Panc1 (cell line): ENCODE measurements around the gene HIPK2. TPM values are rescaled to one million over a fixed set of nuclear protein-coding genes. Genes with fewer than 3 reads are reported as not detected.
A peak's percentile ranks its signal among the peaks of the same experiment; 100 is the strongest.

Experiments used
- ATAC-seq: fragments of 200-7000 bp; cut with Tn5 transposase; 2 replicates; pipeline ENCODE4 v1.9.1; 2020; ENCODE audit warnings: mild to moderate bottlenecking, moderate library complexity
- BruUV-seq: library from RNA; stranded (reverse); fragments of 400-500 nt; replicated peaks from 2 replicates; lab custom pipeline; 2021; lab: Mats Ljungman, UMichigan
- CTCF ChIA-PET: fragments of 300-600 bp; sonication (Branson Sonifier 250); formaldehyde crosslinking; loops from one replicate; lab custom pipeline; 2022; ENCODE audit warnings: antibody characterized with exemption; lab: Charles Lee
- POLR2A ChIA-PET: fragments of 300-600 bp; sonication (Branson Sonifier 250); formaldehyde crosslinking; loops from one replicate; lab custom pipeline; 2022; ENCODE audit warnings: antibody characterized with exemption; lab: Charles Lee
- DNase-seq: peaks from one replicate; pipeline ENCODE4 v3.0.0-alpha.2; 2010; ENCODE audit warnings: low read depth, low spot score
- H3K27ac ChIP-seq: 2 replicates; pipeline ENCODE4 v1.5.1; 2011; ENCODE audit warnings: mild to moderate bottlenecking, low read length, inconsistent platforms
- H3K27me3 ChIP-seq: fragments of 200-500 bp; sonication (Bioruptor generic); 2 replicates; pipeline ENCODE4 v1.6.0; 2014; ENCODE audit warnings: low read length, inconsistent platforms; ENCODE audit not compliant: control insufficient read depth, insufficient read depth
- H3K36me3 ChIP-seq: fragments of 200-500 bp; sonication (Bioruptor generic); 2 replicates; pipeline ENCODE4 v1.5.1; 2014; ENCODE audit warnings: inconsistent platforms, mild to moderate bottlenecking, low read length, moderate library complexity; ENCODE audit not compliant: control insufficient read depth, insufficient read depth
- H3K4me1 ChIP-seq: 2 replicates; pipeline ENCODE4 v1.5.1; 2011; ENCODE audit warnings: inconsistent platforms, mild to moderate bottlenecking, low read length, moderate library complexity; ENCODE audit not compliant: control insufficient read depth, insufficient read depth
- H3K4me3 ChIP-seq, 2 experiments: 2 replicates each; pipeline ENCODE4 v1.5.1; 2011 to 2012; ENCODE audit warnings: low read depth in 2 of 2, low read length in 2 of 2, mild to moderate bottlenecking in 2 of 2, inconsistent platforms in 1 of 2, moderate library complexity in 1 of 2
- H3K9me3 ChIP-seq: fragments of 200-500 bp; sonication (Bioruptor generic); 2 replicates; pipeline ENCODE4 v1.5.1; 2014; ENCODE audit warnings: low read depth, mild to moderate bottlenecking, inconsistent platforms, low read length, moderate library complexity; ENCODE audit not compliant: control insufficient read depth, insufficient read depth
- POLR2AphosphoS5 ChIP-seq: IDR thresholded peaks from 2 replicates; pipeline ENCODE4 v1.6.1; 2012; ENCODE audit warnings: mild to moderate bottlenecking, low read depth, low read length, moderate library complexity
- SIN3A ChIP-seq: IDR thresholded peaks from 2 replicates; pipeline ENCODE4 v1.6.1; 2012; ENCODE audit warnings: low read depth, mild to moderate bottlenecking, low read length, moderate library complexity, borderline replicate concordance; ENCODE audit not compliant: insufficient read depth
- in situ Hi-C: cut with HindIII; loops from 2 replicates; pipeline ENCODE4 v1.10.0; 2016; ENCODE audit warnings: low sequenced_read_pairs, low pct_unique_long_range_greater_than_20kb
- intact Hi-C: fragments of 100-400 bp; cut with micrococcal nuclease; formaldehyde crosslinking; loops from one replicate; pipeline ENCODE4 v1.10.0; 2022; ENCODE audit not compliant: unreplicated experiment
- total RNA-seq: library from RNA; stranded (reverse); gene quantifications from one replicate; pipeline ENCODE4 v1.2.1, GENCODE V29; 2021; ENCODE audit not compliant: unreplicated experiment
- TF ChIP-seq, protein P1 (sequence below): fragments of 450-650 bp; IDR thresholded peaks from 2 replicates; pipeline ENCODE4 v1.5.1; 2017; ENCODE audit warnings: mild to moderate bottlenecking
- TF ChIP-seq, protein P2 (sequence below), 2 experiments: IDR thresholded peaks; 2 replicates each; pipeline ENCODE4 v1.6.1; 2011 to 2012; ENCODE audit warnings: low read depth in 2 of 2, control low read depth in 1 of 2, low read length in 1 of 2, mild to moderate bottlenecking in 1 of 2, moderate library complexity in 1 of 2; ENCODE audit not compliant: insufficient read depth in 1 of 2

The HIPK2 gene
- total RNA-seq, 1 experiment from 2014 or later: 34.1 TPM

- no peak overlapping the region for H3K27ac ChIP-seq
These were observed 159.1 kb downstream of the HIPK2 start for GRCh38 chr7:139618482-139619366.

GRCh38 chr7:139617074-139617473 lies 160.7 kb downstream of the HIPK2 start:
- CTCF ChIA-PET: interaction anchor here (0.6 to 1.9 kb wide), 4 partner anchors 12 to 202 kb away, joined by 3 to 5 read pairs (median 3); no protein-coding TSS in a partner anchor
- TF ChIP-seq SIN3A: no peak
- TF ChIP-seq POLR2AphosphoS5: no peak
- TF ChIP-seq, protein P1, sequence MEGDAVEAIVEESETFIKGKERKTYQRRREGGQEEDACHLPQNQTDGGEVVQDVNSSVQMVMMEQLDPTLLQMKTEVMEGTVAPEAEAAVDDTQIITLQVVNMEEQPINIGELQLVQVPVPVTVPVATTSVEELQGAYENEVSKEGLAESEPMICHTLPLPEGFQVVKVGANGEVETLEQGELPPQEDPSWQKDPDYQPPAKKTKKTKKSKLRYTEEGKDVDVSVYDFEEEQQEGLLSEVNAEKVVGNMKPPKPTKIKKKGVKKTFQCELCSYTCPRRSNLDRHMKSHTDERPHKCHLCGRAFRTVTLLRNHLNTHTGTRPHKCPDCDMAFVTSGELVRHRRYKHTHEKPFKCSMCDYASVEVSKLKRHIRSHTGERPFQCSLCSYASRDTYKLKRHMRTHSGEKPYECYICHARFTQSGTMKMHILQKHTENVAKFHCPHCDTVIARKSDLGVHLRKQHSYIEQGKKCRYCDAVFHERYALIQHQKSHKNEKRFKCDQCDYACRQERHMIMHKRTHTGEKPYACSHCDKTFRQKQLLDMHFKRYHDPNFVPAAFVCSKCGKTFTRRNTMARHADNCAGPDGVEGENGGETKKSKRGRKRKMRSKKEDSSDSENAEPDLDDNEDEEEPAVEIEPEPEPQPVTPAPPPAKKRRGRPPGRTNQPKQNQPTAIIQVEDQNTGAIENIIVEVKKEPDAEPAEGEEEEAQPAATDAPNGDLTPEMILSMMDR: no peak
- TF ChIP-seq, protein P2, sequence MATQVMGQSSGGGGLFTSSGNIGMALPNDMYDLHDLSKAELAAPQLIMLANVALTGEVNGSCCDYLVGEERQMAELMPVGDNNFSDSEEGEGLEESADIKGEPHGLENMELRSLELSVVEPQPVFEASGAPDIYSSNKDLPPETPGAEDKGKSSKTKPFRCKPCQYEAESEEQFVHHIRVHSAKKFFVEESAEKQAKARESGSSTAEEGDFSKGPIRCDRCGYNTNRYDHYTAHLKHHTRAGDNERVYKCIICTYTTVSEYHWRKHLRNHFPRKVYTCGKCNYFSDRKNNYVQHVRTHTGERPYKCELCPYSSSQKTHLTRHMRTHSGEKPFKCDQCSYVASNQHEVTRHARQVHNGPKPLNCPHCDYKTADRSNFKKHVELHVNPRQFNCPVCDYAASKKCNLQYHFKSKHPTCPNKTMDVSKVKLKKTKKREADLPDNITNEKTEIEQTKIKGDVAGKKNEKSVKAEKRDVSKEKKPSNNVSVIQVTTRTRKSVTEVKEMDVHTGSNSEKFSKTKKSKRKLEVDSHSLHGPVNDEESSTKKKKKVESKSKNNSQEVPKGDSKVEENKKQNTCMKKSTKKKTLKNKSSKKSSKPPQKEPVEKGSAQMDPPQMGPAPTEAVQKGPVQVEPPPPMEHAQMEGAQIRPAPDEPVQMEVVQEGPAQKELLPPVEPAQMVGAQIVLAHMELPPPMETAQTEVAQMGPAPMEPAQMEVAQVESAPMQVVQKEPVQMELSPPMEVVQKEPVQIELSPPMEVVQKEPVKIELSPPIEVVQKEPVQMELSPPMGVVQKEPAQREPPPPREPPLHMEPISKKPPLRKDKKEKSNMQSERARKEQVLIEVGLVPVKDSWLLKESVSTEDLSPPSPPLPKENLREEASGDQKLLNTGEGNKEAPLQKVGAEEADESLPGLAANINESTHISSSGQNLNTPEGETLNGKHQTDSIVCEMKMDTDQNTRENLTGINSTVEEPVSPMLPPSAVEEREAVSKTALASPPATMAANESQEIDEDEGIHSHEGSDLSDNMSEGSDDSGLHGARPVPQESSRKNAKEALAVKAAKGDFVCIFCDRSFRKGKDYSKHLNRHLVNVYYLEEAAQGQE (IDR thresholded peaks at IDR 0.05; ENCODE audit: insufficient read depth in 1 of 2, low read depth in 2 of 2, low read length in 1 of 2): no peak
- Histone ChIP-seq H3K4me3 (no peak overlapping the region), H3K27ac (no peak overlapping the region), H3K27me3 (no peaks in the 10 kb centered on the region), H3K4me1 (no peaks in the 10 kb centered on the region), H3K36me3 (no peaks in the 10 kb centered on the region; the same call in 1 of the 2 replicates), H3K9me3 (no peaks in the 10 kb centered on the region)
- in situ Hi-C loops: no loop called here
- ATAC-seq: no peak
- BruUV-seq: no TSS peak
- DNase-seq: no peak
- POLR2A ChIA-PET: no interaction called here
- intact Hi-C loops: no loop called here

More at GRCh38 chr7:139618482-139619366, 159.1 kb downstream of the HIPK2 start:
- CTCF ChIA-PET: interaction anchor here (0.5 to 1.5 kb wide), 9 partner anchors 14 to 386 kb away, joined by 3 to 7 read pairs (median 3); no protein-coding TSS in a partner anchor
- ATAC-seq (peak; percentile 75), DNase-seq (no peak)
- POLR2A ChIA-PET: no interaction called here
- BruUV-seq: no TSS peak
- H3K4me1 ChIP-seq: no peaks in the 10 kb centered on the region
- intact Hi-C loops (no loop called here), in situ Hi-C loops (no loop called here)
- no peaks in the 10 kb centered on the region for H3K9me3 ChIP-seq
- H3K4me3 ChIP-seq: no peak overlapping the region
- TF ChIP-seq, protein P1: peak; percentile 73
- TF ChIP-seq, protein P2 (IDR thresholded peaks at IDR 0.05; ENCODE audit: insufficient read depth in 1 of 2, low read depth in 2 of 2, low read length in 1 of 2): no peak
- no peaks in the 10 kb centered on the region; the same call in 1 of the 2 replicates for H3K36me3 ChIP-seq
- H3K27me3 ChIP-seq: no peaks in the 10 kb centered on the region
